Measurements from ENCODE around the gene LDLRAP1. TPM values are rescaled to one million over a fixed set of nuclear protein-coding genes. Genes with fewer than 3 reads are reported as not detected.

Gene LDLRAP1
- total RNA-seq, 4 donors from 2014 or later = 1.2 to 26.6 (median 7.7) TPM

GRCh38 chr1:25553749-25554429, 10.5 kb downstream of the LDLRAP1 start:
- Histone ChIP-seq H3K36me3 (no peaks in the 10 kb centered on the region), H3K4me3 (no peak overlapping the region), H3K27me3 (no peaks in the 10 kb centered on the region), H3K4me1 (peaks cover 8 to 12% of the 10 kb centered on the region in 2 donors), H3K9me3 (no peaks in the 10 kb centered on the region), H3K27ac (no peak overlapping the region)
- DNase-seq = no peak
- intact Hi-C loops (cut with DNase I; ENCODE audit: low total_unique reads) = no loop called here
- TF ChIP-seq POLR2A (IDR thresholded peaks at IDR 0.05) = no peak
- TF ChIP-seq, protein P1, sequence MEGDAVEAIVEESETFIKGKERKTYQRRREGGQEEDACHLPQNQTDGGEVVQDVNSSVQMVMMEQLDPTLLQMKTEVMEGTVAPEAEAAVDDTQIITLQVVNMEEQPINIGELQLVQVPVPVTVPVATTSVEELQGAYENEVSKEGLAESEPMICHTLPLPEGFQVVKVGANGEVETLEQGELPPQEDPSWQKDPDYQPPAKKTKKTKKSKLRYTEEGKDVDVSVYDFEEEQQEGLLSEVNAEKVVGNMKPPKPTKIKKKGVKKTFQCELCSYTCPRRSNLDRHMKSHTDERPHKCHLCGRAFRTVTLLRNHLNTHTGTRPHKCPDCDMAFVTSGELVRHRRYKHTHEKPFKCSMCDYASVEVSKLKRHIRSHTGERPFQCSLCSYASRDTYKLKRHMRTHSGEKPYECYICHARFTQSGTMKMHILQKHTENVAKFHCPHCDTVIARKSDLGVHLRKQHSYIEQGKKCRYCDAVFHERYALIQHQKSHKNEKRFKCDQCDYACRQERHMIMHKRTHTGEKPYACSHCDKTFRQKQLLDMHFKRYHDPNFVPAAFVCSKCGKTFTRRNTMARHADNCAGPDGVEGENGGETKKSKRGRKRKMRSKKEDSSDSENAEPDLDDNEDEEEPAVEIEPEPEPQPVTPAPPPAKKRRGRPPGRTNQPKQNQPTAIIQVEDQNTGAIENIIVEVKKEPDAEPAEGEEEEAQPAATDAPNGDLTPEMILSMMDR (IDR thresholded peaks at IDR 0.05) = no peak

- no peak overlapping the region for H3K4me3 ChIP-seq
- H3K9me3 ChIP-seq = no peaks in the 10 kb centered on the region
- DNase-seq = no peak
- TF ChIP-seq, protein P1 (IDR thresholded peaks at IDR 0.05) = no peak
- no peak for TF ChIP-seq POLR2A (IDR thresholded peaks at IDR 0.05)
- H3K27ac ChIP-seq = no peak overlapping the region
- no peaks in the 10 kb centered on the region for H3K27me3 ChIP-seq
- no peaks in the 10 kb centered on the region for H3K36me3 ChIP-seq
- peaks cover 3 to 7% of the 10 kb centered on the region in 2 donors for H3K4me1 ChIP-seq
- intact Hi-C loops (cut with DNase I; ENCODE audit: low total_unique reads) = no loop called here
These were observed 11.0 kb downstream of the LDLRAP1 start for GRCh38 chr1:25554430-25554780.

DNA sequence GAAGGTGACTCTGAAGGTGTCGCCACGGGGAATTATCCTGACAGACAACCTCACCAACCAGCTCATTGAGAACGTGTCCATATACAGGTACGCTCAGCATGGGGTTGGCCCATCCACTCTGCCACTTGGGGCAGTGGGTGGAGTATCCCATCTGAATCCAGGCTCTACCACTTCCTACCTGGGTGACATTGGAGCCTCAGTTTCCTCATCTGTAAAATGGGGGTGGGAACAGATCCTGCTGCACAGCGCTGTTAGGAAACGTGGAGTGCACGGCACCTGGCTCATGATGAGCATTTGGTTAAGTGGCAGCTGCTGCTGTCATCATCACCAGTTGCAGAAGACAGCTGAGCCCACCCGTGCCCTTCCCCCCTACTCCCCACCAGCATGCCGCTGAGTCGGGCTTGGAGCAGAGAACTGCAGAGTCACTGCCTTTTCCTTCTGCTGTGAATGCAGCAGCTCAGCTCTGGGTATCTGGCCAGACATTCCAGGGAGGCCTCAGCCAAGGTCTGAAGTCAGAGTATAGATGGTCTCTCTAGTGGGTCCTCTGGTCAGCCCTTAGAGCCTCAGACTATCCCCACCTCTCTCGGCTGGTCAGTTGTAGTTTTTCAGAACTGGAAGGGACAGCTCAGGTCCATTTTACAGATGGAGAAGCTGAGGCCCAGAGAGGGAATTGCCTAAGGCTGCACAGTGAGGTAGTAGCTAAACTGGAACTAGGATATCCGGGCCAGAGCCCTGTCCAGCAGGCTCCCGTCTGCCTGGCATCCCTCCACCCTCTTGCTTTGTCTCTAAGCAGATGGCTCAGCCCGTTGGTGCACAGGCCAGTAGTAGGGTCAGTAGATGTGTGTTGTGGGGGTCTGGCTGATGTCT, 11.7 kb downstream of the LDLRAP1 start:
- no peak overlapping the region for H3K27ac ChIP-seq
- DNase-seq = no peak
- H3K4me3 ChIP-seq = no peak overlapping the region
- no peaks in the 10 kb centered on the region for H3K9me3 ChIP-seq
- no peaks in the 10 kb centered on the region for H3K27me3 ChIP-seq
- no peaks in the 10 kb centered on the region for H3K36me3 ChIP-seq
- intact Hi-C loops (cut with DNase I; ENCODE audit: low total_unique reads) = no loop called here
- TF ChIP-seq POLR2A (IDR thresholded peaks at IDR 0.05) = no peak
- TF ChIP-seq, protein P1 (IDR thresholded peaks at IDR 0.05) = no peak
- no peaks in the 10 kb centered on the region for H3K4me1 ChIP-seq

GRCh38 chr1:25555753-25556092, 12.3 kb downstream of the LDLRAP1 start:
- no peak for DNase-seq
- H3K27me3 ChIP-seq = no peaks in the 10 kb centered on the region
- H3K27ac ChIP-seq = no peak overlapping the region
- no peaks in the 10 kb centered on the region for H3K4me1 ChIP-seq
- no peak for TF ChIP-seq POLR2A (IDR thresholded peaks at IDR 0.05)
- TF ChIP-seq, protein P1 (IDR thresholded peaks at IDR 0.05) = no peak
- no peaks in the 10 kb centered on the region for H3K36me3 ChIP-seq
- intact Hi-C loops (cut with DNase I; ENCODE audit: low total_unique reads) = no loop called here
- no peak overlapping the region for H3K4me3 ChIP-seq
- H3K9me3 ChIP-seq = no peaks in the 10 kb centered on the region

DNA sequence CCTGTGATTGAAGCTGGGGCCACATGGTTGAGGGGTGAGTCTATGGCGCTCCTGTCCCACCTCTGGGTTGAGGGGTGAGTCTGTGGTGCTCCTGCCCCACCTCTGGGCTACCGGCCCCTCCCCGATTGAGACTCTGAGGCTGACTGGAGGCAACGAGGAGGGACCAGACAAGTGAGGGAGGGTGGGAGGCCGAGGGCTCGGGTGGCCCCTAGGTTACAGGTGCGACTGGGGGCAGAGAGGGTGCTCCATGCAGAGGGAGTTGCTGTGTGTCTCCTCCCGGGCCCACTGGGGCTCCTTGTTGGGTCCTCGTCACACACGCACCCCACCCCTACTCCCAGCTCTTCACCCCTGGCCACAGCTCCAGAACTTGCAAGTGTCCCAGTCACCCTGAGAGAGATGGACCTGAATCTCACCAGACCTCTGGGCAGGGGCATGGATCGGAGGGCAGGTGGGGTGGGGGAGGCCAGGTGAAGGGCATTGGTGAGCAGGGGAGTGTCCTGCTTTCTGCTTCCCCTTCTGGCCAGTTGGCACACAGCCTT, 12.8 kb downstream of the LDLRAP1 start:
- DNase-seq = no peak
- Histone ChIP-seq H3K27ac (no peak overlapping the region), H3K4me3 (no peak overlapping the region), H3K36me3 (no peaks in the 10 kb centered on the region), H3K4me1 (no peaks in the 10 kb centered on the region), H3K9me3 (no peaks in the 10 kb centered on the region), H3K27me3 (no peaks in the 10 kb centered on the region)
- intact Hi-C loops (cut with DNase I; ENCODE audit: low total_unique reads) = no loop called here
- no peak for TF ChIP-seq POLR2A (IDR thresholded peaks at IDR 0.05)
- TF ChIP-seq, protein P1 (IDR thresholded peaks at IDR 0.05) = no peak
